Suprapubic skin (tissue), 4 donors: ENCODE data around the gene EPB41L2.

Experiments
- CTCF ChIP-seq, 2 donors: fragments of 200-600 bp in 1 of 2; fragments of 450-650 bp in 1 of 2; sonication (generic) in 1 of 2; IDR thresholded peaks; one replicate each; pipeline ENCODE4 v1.5.1; 2016 to 2019; ENCODE audit warnings: antibody characterized with exemption in 2 of 2, mild to moderate bottlenecking in 1 of 2, moderate library complexity in 1 of 2
- EP300 ChIP-seq: sonication (generic); formaldehyde crosslinking; IDR thresholded peaks from one replicate; pipeline ENCODE4 v1.6.1; 2017; ENCODE audit warnings: antibody characterized with exemption
- POLR2A ChIP-seq, 2 donors: fragments of 450-650 bp; IDR thresholded peaks; one replicate each; pipeline ENCODE4 v1.6.1; 2017; ENCODE audit warnings: antibody characterized with exemption in 2 of 2, mild to moderate bottlenecking in 2 of 2, moderate library complexity in 2 of 2
- POLR2AphosphoS5 ChIP-seq, 3 donors: sonication (generic); formaldehyde crosslinking; IDR thresholded peaks; one replicate each; pipeline ENCODE4 v1.6.1; 2017; ENCODE audit warnings: antibody characterized with exemption in 3 of 3

GRCh38 chr6:130864344-130864743 lies 198.7 kb downstream of the EPB41L2 start:
- no peak for TF ChIP-seq CTCF (IDR thresholded peaks at IDR 0.05)
- no peak for TF ChIP-seq POLR2A (IDR thresholded peaks at IDR 0.05)
- no peak for TF ChIP-seq EP300
- no peak for TF ChIP-seq POLR2AphosphoS5 (IDR thresholded peaks at IDR 0.05)
